ENCODE measurements around the gene MT1H.

GRCh38 chr16:56686758-56687157 lies 17.1 kb downstream of the MT1H start:
- TF ChIP-seq CTCF (IDR thresholded peaks at IDR 0.05; ENCODE audit: low read depth, low read length, missing input control), result no peak
- TF ChIP-seq REST (IDR thresholded peaks at IDR 0.05), result no peak
- TF ChIP-seq RXRA (IDR thresholded peaks at IDR 0.05), result no peak
